Brain pericyte (primary cell): ENCODE results near the gene NGEF.

Experiments used
- DNase-seq: peaks from one replicate; pipeline ENCODE4 v3.0.0-alpha.2; 2012; ENCODE audit warnings: low read depth, low spot score

Gene NGEF

DNA sequence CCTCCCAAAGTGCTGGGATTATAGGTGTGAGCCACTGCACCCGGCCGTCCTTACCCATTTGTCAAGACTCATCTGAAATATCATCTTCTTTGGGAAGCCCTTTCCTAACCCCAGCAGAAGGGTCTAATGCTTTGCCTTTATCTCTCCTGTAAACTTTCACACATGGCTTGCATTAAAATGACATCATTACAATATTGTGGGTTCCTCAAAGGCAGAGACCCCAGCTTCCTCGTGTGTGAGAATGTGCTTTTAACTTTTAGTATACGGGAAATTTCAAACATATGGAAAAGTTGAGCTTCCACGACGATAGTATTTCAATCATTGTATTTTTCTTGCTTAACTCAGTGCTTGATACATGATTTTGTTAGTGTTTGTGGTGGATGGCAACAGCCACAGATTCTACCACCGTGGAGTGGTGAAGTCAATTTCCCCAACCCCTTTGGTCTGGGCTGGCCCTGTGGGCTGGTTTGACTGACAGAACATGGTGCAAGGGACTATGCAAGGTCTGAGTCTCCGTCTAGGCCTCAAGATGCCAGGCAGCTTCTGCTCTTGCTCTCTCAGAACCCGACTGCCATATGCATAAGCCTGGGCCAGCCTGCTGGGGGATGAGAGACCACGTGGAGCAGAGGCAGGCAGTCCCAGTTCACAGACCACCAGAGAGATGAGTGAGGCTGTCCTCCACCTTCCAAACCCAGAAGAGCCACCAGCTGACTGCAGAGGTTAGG lies 39.9 kb downstream of the NGEF start:
- DNase-seq = no peak

DNA sequence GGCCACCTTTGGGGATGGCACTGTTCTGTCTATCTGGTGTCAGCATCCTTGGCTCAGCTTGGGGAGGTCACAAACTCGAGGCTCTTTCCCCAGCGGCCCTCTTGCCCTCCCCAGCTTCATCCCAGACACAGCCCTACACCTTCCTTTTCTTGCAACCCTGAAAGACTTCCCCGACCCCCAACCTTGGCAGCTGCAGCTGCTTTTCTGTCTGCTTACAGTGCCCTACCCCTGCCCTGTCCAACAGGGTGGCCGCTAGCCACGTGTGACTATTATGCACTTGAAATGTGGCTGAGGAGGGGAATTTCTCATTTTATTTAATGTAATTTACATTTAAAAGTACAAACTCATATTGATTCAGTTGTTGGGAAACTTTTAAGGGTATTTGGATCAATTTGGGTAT lies 41.3 kb downstream of the NGEF start:
- no peak for DNase-seq

DNA sequence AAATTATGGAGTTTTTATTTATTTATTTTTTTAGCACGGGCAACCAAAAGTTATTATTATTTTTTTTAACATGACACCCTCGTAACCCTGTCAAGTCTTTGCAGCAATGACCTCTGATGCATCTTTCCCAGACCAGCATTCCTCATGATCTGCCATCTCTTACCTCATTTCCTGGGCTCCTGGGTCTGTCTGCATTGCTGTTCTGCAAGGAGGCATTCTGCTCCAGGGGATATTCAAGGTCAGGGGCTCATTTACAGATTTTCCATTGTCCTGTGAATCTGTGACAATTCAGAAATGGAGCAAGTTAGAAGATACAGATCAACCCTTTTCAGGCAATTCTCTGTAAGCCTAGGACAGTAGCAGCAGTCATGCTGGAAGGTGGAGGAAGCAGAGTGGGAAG lies 43.0 kb downstream of the NGEF start:
- no peak for DNase-seq

- no peak for DNase-seq
Measured at GRCh38 chr2:232967474-232967873, 45.6 kb downstream of the NGEF start.

GRCh38 chr2:232966122-232966521 lies 46.9 kb downstream of the NGEF start:
- no peak for DNase-seq

DNA sequence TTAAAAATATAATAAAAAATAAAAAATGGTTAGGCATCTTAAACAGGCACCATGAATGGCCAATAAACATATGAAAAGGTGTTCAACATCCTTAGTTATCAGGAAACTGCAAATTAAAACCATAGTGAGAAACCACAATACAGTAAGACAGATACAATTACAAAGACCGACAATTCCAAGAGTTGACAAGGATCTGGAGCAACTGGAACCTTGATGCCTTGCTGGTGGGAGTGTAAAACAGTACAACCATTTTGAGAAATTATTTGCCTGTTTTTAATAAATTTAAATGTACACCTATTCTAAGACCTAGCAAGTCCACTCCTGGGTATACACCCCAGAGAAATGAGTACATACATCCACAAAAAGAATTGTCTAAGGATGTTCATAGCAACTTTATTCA lies 49.1 kb downstream of the NGEF start:
- no peak for DNase-seq

- no peak for DNase-seq
Measured at GRCh38 chr2:232960862-232961261, 52.2 kb downstream of the NGEF start.

- no peak for DNase-seq
Measured at GRCh38 chr2:232959139-232959538, 53.9 kb downstream of the NGEF start.

- DNase-seq = no peak
Measured at GRCh38 chr2:232957657-232958090, 55.4 kb downstream of the NGEF start.

DNA sequence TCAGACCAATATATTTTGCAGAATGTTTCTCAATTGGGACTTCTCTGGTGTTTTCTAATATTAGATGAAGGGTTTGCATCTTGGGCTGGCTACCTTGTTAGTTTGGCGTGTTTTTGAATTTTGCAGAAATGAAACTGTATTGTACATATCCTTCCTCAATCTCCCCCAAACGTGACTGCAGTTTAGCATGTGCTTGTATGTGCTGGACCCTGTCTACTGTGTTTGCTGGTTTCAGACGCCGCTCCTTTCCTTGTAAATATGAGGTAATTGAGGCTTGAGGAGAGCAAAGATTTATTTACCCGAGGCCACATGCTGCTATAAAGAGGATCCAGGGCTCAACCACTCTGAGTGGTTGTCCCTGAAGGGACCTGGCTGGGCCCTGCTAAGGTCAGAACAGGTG lies 57.2 kb downstream of the NGEF start:
- no peak for DNase-seq

DNA sequence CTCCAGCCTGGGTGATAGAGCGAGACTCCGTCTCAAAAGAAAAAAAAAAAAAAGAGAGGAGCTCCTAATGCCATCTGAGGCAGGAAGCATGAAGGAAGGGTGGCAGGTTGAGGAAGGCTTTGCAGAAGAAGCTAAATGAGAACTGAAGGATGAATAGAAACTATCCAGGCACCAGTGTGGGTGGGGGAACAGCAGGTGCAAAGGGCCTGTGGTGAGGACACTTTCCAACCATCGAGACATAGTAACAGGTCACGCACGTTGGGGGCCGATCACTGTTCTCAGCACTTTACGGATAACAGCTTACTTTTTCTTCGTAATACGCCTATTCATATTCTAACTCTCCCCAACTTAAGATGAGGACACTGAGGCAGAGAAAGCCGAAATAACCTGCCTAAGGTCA lies 58.4 kb downstream of the NGEF start:
- no peak for DNase-seq

- no peak for DNase-seq
Measured at GRCh38 chr2:232951891-232952290, 61.2 kb downstream of the NGEF start.

DNA sequence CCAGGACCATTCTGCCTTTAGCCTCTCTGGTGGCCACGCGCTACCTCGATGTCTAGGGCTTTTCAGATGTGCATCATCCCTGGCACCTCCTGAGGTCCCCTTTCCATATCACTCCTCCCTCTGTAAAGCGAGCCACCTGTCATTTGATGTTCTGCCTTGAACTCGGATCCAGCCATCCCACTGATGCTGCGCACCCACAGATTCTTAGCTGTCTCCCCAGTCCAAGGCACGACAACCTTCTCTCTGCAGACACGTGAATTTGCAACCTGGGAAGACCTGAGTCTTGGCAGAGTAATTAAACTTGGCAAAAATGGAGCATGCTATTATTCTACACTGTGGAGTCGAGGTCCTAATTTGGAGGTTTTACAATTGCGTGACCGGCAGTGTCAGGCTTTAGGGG lies 61.9 kb downstream of the NGEF start:
- DNase-seq = no peak

DNA sequence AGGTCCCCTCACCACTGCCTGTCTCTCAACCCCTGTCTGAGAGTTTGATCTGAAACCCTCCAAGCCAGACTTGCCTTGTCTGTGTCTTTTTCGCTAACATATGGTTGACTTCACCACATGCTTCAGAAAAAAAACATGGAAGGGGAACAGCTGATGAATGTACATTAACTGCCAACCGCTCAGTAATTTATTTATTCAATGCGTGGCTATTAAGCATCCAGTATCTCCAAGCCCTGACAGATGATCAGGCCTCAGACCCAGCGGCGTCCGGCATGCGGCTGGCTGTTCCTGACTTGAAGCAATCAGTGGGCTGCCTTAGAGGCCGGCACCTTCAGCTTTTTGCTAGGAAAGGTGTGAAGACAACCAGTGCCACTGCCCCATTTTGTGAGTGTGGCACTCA lies 62.3 kb downstream of the NGEF start:
- DNase-seq = no peak

- no peak for DNase-seq
Measured at GRCh38 chr2:232949016-232949415, 64.0 kb downstream of the NGEF start.

- no peak for DNase-seq
Measured at GRCh38 chr2:232942831-232943230, 70.2 kb downstream of the NGEF start.

DNA sequence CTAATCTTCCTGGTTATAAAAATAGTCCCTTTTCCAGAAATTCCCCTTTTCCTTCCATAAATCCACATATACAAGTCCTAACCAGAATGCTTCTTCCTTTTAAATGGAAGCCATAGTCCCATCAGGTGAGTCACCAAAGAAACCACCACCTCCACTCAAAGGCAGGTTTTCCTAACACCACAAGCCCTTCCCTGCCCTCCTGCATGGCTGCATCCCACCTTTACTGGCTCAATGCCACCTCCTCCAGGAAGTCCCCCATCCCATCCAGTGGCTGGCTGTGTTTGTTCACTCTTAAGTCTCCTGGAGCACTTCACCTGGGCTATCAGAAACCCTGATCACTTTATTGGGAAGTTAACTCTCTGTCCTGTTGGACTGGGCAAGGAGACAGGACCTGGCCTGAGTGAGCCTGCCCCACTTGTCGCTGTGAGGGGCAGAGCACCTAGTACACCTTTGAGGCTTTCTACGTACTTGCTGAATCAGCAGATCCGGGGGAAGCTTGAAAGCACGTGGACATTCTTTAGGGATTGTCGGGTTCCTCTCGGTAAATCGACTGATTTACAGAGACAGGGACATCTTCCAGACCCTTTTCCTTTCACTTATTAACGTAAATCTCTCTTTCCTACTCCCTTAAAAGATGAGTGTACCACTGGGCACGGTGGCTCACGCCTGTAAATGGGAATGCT lies 71.0 kb downstream of the NGEF start:
- no peak for DNase-seq

DNA sequence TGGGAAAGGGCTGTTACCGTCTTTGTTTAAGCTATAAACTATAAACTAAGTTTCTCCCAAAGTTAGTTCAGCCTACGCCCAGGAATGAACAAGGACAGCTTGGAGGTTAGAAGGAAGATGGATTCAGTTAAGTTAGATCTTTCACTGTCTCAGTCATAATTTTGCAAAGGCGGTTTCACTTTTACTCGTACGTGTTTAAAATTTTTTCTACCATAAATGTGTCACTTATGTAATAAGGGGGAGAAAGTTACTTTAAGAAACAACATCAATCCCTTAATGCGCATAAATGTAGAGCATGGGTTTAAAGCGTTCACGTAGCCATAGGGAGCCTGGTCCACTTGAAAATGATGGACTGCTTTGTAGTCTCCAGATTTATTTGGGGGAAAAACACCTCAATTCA lies 71.7 kb downstream of the NGEF start:
- no peak for DNase-seq

- DNase-seq = no peak
Measured at GRCh38 chr2:232940724-232941123, 72.3 kb downstream of the NGEF start.

GRCh38 chr2:232937278-232937906 lies 75.7 kb downstream of the NGEF start:
- no peak for DNase-seq

DNA sequence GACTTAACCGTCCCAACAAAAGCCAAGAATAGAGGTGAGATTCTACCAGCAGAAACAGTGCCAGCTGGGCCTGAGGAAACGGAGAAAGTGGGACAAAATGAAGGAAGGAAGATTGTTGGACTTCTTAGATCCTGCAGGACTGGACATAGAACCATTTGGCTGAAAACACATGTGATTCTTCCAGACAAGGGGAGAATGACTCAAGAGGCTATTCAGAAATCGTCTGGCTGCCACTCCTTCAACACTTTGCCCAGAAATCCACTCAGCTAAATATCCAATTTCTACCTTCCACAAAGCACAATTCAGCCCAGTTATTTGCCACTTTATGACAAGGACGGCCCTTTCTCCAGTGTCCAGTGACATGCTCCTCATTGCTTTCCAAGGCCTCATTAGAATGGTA lies 81.4 kb downstream of the NGEF start:
- DNase-seq = no peak

DNA sequence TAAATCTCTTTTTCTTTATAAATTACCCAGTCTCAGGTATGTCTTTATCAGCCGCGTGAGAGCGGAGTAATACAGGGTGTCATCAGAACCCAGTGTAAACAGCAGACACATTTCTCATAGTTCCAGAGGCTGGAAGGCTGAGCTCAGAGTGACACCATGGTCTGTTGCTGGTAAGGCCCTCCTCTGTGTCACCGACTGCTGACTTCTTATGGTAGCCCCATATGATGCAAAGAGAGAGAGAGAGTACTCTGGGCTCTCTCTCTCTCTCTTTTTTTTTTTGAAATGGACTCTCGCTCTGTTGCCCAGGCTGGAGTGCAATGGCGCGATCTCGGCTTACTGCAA lies 83.0 kb downstream of the NGEF start:
- DNase-seq = no peak
